BJ (cell line): ENCODE measurements around the gene NXT1. TPM values are rescaled to one million over a fixed set of nuclear protein-coding genes. Genes with fewer than 3 reads are reported as not detected.
"Not testable (repeated sequence)": the region's sequence is repeated elsewhere in the genome, so short reads cannot be mapped to it uniquely, and the experiment has no call there.

Experiments used
- CTCF ChIA-PET: fragments of 350-600 bp; formaldehyde crosslinking; extraction: SDS; loops from one replicate; lab custom pipeline; 2021; ENCODE audit warnings: antibody characterized with exemption, inconsistent platforms; lab: Yijun Ruan, JAX
- POLR2A ChIA-PET: fragments of 300-600 bp; sonication (Branson Sonifier 250); formaldehyde crosslinking; extraction: SDS; loops from one replicate; lab custom pipeline; 2021; ENCODE audit warnings: antibody characterized with exemption; lab: Charles Lee
- DNase-seq: peaks from one replicate; pipeline ENCODE4 v3.0.0-alpha.2; 2011; ENCODE audit warnings: low read depth
- H3K27me3 ChIP-seq: 2 replicates; pipeline ENCODE4 v1.6.0; 2011; ENCODE audit warnings: low read length; ENCODE audit not compliant: control insufficient read depth, insufficient read depth
- H3K36me3 ChIP-seq: 2 replicates; pipeline ENCODE4 v1.5.1; 2011; ENCODE audit warnings: low read length; ENCODE audit not compliant: control insufficient read depth, insufficient read depth
- H3K4me3 ChIP-seq: 2 replicates; pipeline ENCODE4 v1.5.1; 2011; ENCODE audit warnings: low read depth, mild to moderate bottlenecking, control low read depth, low read length
- CTCF ChIP-seq: IDR thresholded peaks from 2 replicates; pipeline ENCODE4 v1.5.1; 2011; ENCODE audit warnings: low read depth, mild to moderate bottlenecking, control low read depth, inconsistent platforms, low read length, moderate library complexity; ENCODE audit not compliant: insufficient read depth
- polyA plus RNA-seq: library from polyadenylated mRNA; depleted of rRNA; stranded (reverse); fragments of >200 nt; gene quantifications from 2 replicates; pipeline ENCODE4 v1.2.3, GENCODE V29; 2011

The NXT1 gene
- polyA plus RNA-seq, 1 experiment = 24.2 TPM

GRCh38 chr20:23343590-23343989, 7.0 kb upstream of the NXT1 start:
- H3K36me3 ChIP-seq = no peaks in the 10 kb centered on the region
- CTCF ChIA-PET = interaction anchor here (8.4 kb wide), 1 partner anchor 651 kb away, joined by 91 read pairs; no protein-coding TSS in a partner anchor
- TF ChIP-seq CTCF = no peak

GRCh38 chr20:23344336-23344735, 6.3 kb upstream of the NXT1 start:
- ChIA-PET CTCF (interaction anchor here (0.7 to 8.4 kb wide), 2 partner anchors 24 to 652 kb away, joined by 3 to 91 read pairs; no protein-coding TSS in a partner anchor), POLR2A (no interaction called here)
- Histone ChIP-seq H3K36me3 (no peaks in the 10 kb centered on the region), H3K27me3 (peaks cover 2% of the 10 kb centered on the region; the same call in 1 of the 2 replicates), H3K4me3 (no peak overlapping the region)
- no peak for DNase-seq
- TF ChIP-seq CTCF = no peak

More at GRCh38 chr20:23343590-23343989, 7.0 kb upstream of the NXT1 start:
- DNase-seq = no peak
- POLR2A ChIA-PET = no interaction called here
- Histone ChIP-seq H3K27me3 (peaks cover 2% of the 10 kb centered on the region; the same call in 1 of the 2 replicates), H3K4me3 (no peak overlapping the region)

- CTCF ChIA-PET = no interaction called here
- Histone ChIP-seq H3K36me3 (no peaks in the 10 kb centered on the region), H3K4me3 (no peak overlapping the region), H3K27me3 (peaks cover 2% of the 10 kb centered on the region; the same call in 1 of the 2 replicates)
- DNase-seq = no peak
- POLR2A ChIA-PET = no interaction called here
- TF ChIP-seq CTCF = no peak
Measured at GRCh38 chr20:23346002-23346401, 4.6 kb upstream of the NXT1 start.

GRCh38 chr20:23347791-23348190, 2.8 kb upstream of the NXT1 start:
- POLR2A ChIA-PET = no interaction called here
- CTCF ChIA-PET = interaction anchor here (0.8 kb wide), 1 partner anchor 547 kb away, joined by 4 read pairs; no protein-coding TSS in a partner anchor
- Histone ChIP-seq H3K36me3 (no peaks in the 10 kb centered on the region), H3K4me3 (no peak overlapping the region), H3K27me3 (no peaks in the 10 kb centered on the region; the same call in 1 of the 2 replicates)
- no peak for TF ChIP-seq CTCF
- DNase-seq = no peak

- POLR2A ChIA-PET, H3K27me3 ChIP-seq, H3K4me3 ChIP-seq, DNase-seq, H3K36me3 ChIP-seq: not testable (repeated sequence)
- CTCF ChIA-PET = interaction anchor here (2.4 kb wide), 1 partner anchor 8 kb away, joined by 17 read pairs; no protein-coding TSS in a partner anchor
Measured at GRCh38 chr20:23348510-23348909, 2.1 kb upstream of the NXT1 start.
